ENCODE results near the gene CLN6.

CLN6 gene

DNA sequence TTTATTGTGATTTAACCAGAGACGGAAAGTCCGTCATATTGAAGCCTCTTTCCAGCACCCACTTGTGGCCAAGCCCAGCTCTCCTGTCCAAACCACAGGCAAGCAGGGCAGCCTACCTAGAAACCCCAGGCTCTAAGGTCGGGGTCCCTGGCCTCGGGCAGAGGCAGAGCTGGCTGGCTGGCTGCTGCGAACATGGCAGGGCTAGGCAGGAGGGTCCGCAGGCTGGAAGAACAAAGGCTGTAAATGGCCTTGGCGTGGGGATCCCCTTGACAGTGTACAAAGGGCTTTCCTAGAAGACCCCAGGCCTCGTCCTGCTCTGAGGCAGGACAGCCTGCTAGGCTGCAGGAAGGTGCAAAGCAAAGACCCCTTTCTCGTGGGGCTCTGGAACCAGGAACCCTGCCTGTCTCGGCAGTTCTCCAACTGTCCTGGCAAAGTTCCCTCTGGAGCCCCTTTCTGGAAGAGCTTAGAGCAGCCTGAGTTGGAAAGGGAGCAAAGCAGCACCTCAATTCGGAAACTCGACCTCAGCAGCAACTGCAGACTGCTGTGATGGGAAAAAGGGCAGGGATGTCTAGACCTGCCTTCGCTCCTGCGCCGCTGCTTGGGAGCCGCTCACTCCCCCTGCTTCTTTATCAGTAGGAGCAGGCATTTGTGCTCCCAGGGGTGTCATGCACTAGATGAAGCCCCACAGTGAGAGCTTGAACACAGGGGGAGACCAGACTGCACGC is 32.9 kb downstream of the CLN6 start:
- Histone ChIP-seq H3K36me3 (ENCODE audit: control insufficient read depth, insufficient read depth, low read length, severe bottlenecking) (peaks cover 21% of the 10 kb centered on the region), H3K9me3 (ENCODE audit: control insufficient read depth, low read length) (no peaks in the 10 kb centered on the region), H3K4me3 (ENCODE audit: low read length) (no peak overlapping the region), H3K27me3 (replicated peaks; ENCODE audit: control insufficient read depth, insufficient read depth, low read length) (no peaks in the 10 kb centered on the region), H3K4me1 (ENCODE audit: control insufficient read depth, insufficient read depth, low read length) (peaks cover 7% of the 10 kb centered on the region), H3K9ac (ENCODE audit: low read length) (no peak overlapping the region)
- no peak for DNase-seq (ENCODE audit: low read depth)

DNA sequence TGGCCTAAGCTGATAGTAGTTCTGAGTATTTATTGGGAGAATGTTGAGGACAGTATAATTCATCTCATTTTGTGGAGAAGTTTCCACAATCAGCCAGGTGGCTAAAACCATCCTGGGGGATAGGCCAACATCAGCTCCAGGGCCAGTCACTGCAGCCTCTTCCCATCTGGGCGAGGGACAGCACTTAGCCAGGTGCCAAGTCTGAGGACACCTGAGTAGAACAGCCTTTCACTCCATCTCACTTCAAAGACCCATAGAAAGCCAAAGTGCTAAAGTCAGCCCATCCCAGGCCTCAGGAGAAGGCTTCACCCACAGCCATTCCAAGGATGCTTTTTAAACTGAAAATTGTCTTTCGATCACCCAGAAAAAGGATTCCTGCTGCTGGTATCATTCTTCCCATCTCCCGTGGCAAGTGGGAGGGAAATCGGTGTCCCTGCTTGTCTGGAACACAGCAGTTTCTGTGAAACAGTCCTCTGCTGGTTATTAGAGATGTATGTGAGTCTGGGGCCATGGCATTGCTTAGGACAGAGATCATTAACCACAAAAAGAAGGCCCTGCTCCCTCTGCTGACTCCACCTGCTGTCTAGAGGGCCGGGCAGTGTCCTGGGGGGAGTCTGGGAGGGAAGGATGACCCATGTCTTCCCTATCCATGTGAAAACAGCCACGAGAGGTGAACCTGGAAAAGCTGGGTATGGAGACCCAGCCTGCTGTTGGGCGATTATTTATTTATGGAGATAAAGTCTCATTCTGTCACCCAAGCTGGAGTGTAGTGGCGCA is 34.0 kb downstream of the CLN6 start:
- H3K27me3 ChIP-seq (replicated peaks; ENCODE audit: control insufficient read depth, insufficient read depth, low read length): no peaks in the 10 kb centered on the region
- no peak overlapping the region for H3K4me3 ChIP-seq (ENCODE audit: low read length)
- no peaks in the 10 kb centered on the region for H3K9me3 ChIP-seq (ENCODE audit: control insufficient read depth, low read length)
- DNase-seq (ENCODE audit: low read depth): no peak
- peaks cover 7% of the 10 kb centered on the region for H3K4me1 ChIP-seq (ENCODE audit: control insufficient read depth, insufficient read depth, low read length)
- H3K36me3 ChIP-seq (ENCODE audit: control insufficient read depth, insufficient read depth, low read length, severe bottlenecking): peaks cover 26% of the 10 kb centered on the region
- no peak overlapping the region for H3K9ac ChIP-seq (ENCODE audit: low read length)

DNA sequence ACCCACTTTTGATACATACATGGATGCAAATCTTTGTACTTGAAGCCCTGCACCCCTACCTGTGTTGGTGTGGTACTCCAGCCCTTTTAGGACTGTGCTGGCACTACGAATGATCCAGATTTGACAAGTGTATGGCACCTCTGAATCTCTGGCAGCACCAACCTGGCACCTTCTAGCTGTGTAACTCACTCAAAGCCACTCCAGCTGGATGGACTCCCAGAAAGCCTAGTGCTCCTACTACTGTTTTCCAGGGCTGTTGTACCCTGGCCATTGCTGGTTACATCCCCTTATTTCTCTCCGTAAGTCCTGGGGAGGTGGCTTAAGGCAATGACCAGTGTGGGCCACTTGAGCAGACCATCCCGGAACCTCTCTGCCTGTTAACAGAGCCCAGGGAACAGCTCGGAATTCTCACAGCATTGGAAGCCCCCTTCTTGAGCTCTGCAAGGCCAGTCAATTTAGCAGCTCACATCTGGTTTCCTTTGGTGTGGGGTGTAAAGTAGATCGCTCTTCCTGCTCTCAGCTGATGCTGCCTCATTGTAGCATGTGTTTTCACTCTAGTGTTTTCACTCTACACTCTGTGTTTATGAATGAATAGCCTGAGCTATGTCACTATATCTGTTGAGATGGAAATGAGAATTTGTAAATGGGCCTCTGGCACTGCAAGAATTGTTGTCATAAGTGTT is 36.6 kb downstream of the CLN6 start:
- Histone ChIP-seq H3K27me3 (replicated peaks; ENCODE audit: control insufficient read depth, insufficient read depth, low read length) (no peaks in the 10 kb centered on the region), H3K4me3 (ENCODE audit: low read length) (no peak overlapping the region), H3K9ac (ENCODE audit: low read length) (no peak overlapping the region), H3K36me3 (ENCODE audit: control insufficient read depth, insufficient read depth, low read length, severe bottlenecking) (peaks cover 42% of the 10 kb centered on the region), H3K9me3 (ENCODE audit: control insufficient read depth, low read length) (no peaks in the 10 kb centered on the region), H3K4me1 (ENCODE audit: control insufficient read depth, insufficient read depth, low read length) (peaks cover 10% of the 10 kb centered on the region)
- no peak for DNase-seq (ENCODE audit: low read depth)

DNA sequence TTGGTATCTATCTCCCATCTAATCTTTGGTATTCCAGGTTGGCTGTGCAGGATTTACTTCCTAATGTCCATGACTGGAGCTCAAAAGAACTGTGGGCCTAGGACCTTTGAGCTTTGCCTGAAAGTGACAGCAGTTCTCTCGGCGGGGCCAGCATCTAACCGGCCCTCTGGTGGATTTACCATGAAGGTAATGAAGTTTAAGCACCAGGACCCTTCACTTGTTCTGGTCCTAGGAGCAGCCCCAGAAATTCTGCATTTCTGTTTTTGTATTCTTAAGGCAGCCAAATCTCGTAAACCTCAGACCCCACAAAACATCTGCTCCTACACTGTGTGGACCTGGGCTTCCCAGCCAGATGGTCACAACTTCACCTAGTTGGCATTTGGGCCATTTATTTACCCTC is 37.4 kb downstream of the CLN6 start:
- Histone ChIP-seq H3K9me3 (ENCODE audit: control insufficient read depth, low read length) (no peaks in the 10 kb centered on the region), H3K4me1 (ENCODE audit: control insufficient read depth, insufficient read depth, low read length) (peaks cover 19% of the 10 kb centered on the region), H3K36me3 (ENCODE audit: control insufficient read depth, insufficient read depth, low read length, severe bottlenecking) (peaks cover 42% of the 10 kb centered on the region), H3K9ac (ENCODE audit: low read length) (no peak overlapping the region), H3K27me3 (replicated peaks; ENCODE audit: control insufficient read depth, insufficient read depth, low read length) (no peaks in the 10 kb centered on the region), H3K4me3 (ENCODE audit: low read length) (no peak overlapping the region)
- DNase-seq (ENCODE audit: low read depth): no peak

DNA sequence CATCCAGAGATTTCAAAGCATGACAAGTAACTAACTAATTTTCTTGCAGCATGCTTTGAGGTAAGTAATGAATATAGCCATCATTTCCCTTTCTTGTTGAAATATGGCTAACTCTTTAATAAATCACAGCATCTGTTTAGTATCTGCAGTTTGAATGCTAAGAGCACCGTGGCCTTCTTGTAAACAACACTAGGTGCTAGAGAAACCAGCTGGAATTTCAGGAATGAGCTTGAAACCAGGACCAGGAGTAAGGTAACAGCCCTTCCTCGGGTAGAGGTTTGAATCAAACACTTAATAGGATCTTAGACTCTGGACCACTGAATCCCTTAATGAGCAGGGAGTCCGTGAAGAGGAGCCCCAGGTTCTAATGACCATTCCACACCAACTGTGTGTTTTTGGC is 38.0 kb downstream of the CLN6 start:
- Histone ChIP-seq H3K9me3 (ENCODE audit: control insufficient read depth, low read length) (no peaks in the 10 kb centered on the region), H3K36me3 (ENCODE audit: control insufficient read depth, insufficient read depth, low read length, severe bottlenecking) (peaks cover 44% of the 10 kb centered on the region), H3K4me1 (ENCODE audit: control insufficient read depth, insufficient read depth, low read length) (peaks cover 24% of the 10 kb centered on the region), H3K27me3 (replicated peaks; ENCODE audit: control insufficient read depth, insufficient read depth, low read length) (no peaks in the 10 kb centered on the region), H3K9ac (ENCODE audit: low read length) (no peak overlapping the region), H3K4me3 (ENCODE audit: low read length) (no peak overlapping the region)
- DNase-seq (ENCODE audit: low read depth): no peak

DNA sequence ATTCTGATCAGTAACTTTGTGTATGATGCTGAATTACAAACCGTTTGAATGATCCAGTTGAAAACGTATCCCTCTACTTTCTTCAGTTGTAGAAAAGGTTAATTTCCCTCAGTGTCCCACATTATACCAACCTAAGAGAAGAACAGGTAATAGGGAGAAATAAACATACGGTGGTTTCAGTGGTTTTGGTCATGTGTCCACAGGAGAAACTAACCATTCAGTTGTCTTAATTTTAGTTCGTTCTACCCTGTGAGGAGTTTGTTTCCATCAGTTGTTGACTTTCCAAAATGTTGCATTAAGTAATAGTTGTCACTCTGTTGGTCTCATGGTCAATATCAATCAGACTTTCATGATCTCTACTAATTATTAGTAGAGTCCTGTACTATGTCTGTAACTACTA is 39.5 kb downstream of the CLN6 start:
- H3K4me1 ChIP-seq (ENCODE audit: control insufficient read depth, insufficient read depth, low read length): peaks cover 31% of the 10 kb centered on the region
- no peak overlapping the region for H3K4me3 ChIP-seq (ENCODE audit: low read length)
- DNase-seq (ENCODE audit: low read depth): no peak
- H3K9ac ChIP-seq (ENCODE audit: low read length): no peak overlapping the region
- H3K36me3 ChIP-seq (ENCODE audit: control insufficient read depth, insufficient read depth, low read length, severe bottlenecking): peaks cover 47% of the 10 kb centered on the region
- no peaks in the 10 kb centered on the region for H3K27me3 ChIP-seq (replicated peaks; ENCODE audit: control insufficient read depth, insufficient read depth, low read length)
- H3K9me3 ChIP-seq (ENCODE audit: control insufficient read depth, low read length): no peaks in the 10 kb centered on the region

DNA sequence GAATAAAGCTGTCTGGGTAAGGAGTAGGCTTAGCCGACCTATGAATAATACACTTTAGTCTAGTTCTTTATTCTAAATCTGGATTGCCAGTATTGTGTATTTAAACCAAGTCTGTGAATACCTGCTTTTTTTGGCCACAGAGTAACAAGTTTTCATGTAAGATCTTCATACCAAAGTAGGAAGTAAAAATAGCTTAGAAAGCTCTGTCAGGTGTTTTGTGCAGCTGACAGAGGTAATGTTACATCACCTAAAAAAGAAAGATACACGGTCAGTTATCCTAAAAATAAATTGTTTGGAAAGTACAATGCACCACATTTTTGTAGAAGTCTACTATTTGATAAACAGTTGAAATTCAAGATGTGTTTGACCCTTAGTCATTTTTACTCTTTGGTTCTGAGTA is 40.9 kb downstream of the CLN6 start:
- no peak for DNase-seq (ENCODE audit: low read depth)
- no peaks in the 10 kb centered on the region for H3K27me3 ChIP-seq (replicated peaks; ENCODE audit: control insufficient read depth, insufficient read depth, low read length)
- H3K9me3 ChIP-seq (ENCODE audit: control insufficient read depth, low read length): no peaks in the 10 kb centered on the region
- H3K4me3 ChIP-seq (ENCODE audit: low read length): no peak overlapping the region
- peaks cover 44% of the 10 kb centered on the region for H3K4me1 ChIP-seq (ENCODE audit: control insufficient read depth, insufficient read depth, low read length)
- H3K36me3 ChIP-seq (ENCODE audit: control insufficient read depth, insufficient read depth, low read length, severe bottlenecking): peaks cover 56% of the 10 kb centered on the region
- H3K9ac ChIP-seq (ENCODE audit: low read length): peak overlapping the region; percentile 75

DNA sequence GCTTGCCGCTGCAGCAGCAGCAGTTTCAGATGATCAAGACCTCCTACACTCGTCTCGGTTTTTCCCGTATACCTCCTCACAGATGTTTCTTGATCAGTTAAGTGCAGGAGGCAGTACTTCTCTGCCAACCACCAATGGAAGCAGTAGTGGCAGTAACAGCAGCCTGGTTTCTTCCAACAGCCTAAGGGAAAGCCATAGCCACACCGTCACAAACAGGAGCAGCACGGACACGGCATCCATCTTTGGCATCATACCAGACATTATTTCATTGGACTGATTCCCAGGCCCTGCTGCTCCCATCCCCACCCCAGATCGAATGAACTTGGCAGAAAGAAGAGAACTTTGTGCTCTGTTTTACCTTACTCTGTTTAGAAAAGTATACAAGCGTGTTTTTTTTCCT is 42.0 kb downstream of the CLN6 start:
- Histone ChIP-seq H3K9ac (ENCODE audit: low read length) (peak overlapping the region; percentile 75), H3K9me3 (ENCODE audit: control insufficient read depth, low read length) (no peaks in the 10 kb centered on the region), H3K36me3 (ENCODE audit: control insufficient read depth, insufficient read depth, low read length, severe bottlenecking) (peaks cover 50% of the 10 kb centered on the region), H3K4me1 (ENCODE audit: control insufficient read depth, insufficient read depth, low read length) (peaks cover 47% of the 10 kb centered on the region), H3K4me3 (ENCODE audit: low read length) (peak overlapping the region; percentile 70), H3K27me3 (replicated peaks; ENCODE audit: control insufficient read depth, insufficient read depth, low read length) (no peaks in the 10 kb centered on the region)
- peak; percentile 91 for DNase-seq (ENCODE audit: low read depth)

DNA sequence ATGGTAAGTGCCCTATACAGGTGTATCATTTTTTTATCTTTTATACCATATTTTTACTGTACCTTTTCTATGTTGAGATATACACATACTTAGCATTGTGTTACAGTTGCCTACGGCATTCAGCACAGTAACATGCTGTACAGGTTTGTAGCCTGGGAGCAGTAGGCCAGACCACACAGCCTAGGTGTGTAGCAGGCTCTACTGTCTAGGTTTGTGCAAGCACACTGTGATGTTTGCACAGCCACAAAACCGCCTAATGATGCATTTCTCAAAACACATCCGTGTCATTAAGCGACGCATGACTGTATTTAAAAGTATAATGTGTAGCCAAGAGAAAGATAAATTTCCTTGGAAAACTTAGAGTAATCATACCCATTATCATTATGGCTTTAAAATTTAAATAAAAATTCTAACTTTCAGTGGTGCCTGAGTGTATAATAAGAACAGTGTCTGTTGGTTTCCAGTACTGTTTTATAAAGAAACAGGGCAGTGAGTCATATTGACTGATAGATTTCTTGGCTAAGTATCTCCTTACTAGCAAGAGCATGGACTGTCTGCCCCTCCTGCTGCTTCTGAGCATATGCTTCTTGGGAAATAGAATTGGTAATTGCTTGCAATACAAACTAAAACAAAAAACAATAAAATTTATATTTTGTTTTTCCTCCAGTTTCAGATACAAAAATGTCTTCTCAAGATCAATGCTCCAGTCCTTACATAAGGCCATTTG is 42.7 kb downstream of the CLN6 start:
- no peaks in the 10 kb centered on the region for H3K9me3 ChIP-seq (ENCODE audit: control insufficient read depth, low read length)
- H3K36me3 ChIP-seq (ENCODE audit: control insufficient read depth, insufficient read depth, low read length, severe bottlenecking): peaks cover 48% of the 10 kb centered on the region
- peak overlapping the region; percentile 75 for H3K9ac ChIP-seq (ENCODE audit: low read length)
- H3K4me1 ChIP-seq (ENCODE audit: control insufficient read depth, insufficient read depth, low read length): peaks cover 47% of the 10 kb centered on the region
- peak overlapping the region; percentile 70 for H3K4me3 ChIP-seq (ENCODE audit: low read length)
- peak; percentile 77 for DNase-seq (ENCODE audit: low read depth)
- no peaks in the 10 kb centered on the region for H3K27me3 ChIP-seq (replicated peaks; ENCODE audit: control insufficient read depth, insufficient read depth, low read length)

DNA sequence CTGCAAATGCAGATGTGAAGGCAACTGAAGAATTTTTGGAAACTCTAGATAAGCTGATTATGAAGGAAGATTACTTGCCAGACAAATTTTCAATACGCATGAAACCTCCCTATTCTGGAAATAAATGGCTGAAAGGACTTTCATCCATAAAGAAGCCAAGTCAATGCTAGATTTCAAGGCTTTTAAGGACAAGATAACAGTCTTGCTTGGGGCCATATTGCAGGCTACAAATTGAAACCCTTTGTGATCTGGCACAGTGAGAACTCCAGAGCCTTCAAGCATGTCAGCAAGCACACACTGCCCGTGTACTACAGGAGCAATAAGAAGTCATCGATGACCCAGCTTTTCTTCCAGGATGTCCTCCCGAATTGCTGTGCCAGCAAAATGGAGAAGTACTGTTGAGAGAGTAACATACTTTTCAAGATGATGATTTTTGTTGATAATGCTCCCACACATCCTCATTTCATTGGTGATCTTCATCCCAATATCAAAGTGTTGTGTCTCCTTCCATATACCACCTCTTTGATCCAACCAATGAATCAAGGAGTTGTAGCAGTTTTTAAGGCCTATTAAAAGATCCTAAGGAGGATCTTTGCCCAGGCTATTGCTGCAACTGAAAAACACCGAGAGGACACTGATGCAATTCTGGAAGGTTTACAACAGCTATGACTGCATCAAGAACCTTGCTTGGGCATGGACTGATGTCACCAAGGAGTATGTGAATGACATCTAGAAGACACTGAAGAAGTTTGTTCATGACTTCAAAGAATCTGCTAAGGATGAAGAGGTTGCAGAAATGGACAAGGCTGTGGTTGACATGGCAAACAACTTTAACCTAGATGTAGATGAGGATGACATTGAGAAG is 44.7 kb downstream of the CLN6 start:
- peaks cover 45% of the 10 kb centered on the region for H3K36me3 ChIP-seq (ENCODE audit: control insufficient read depth, insufficient read depth, low read length, severe bottlenecking)

More for the DNA sequence above, 44.7 kb downstream of the CLN6 start:
- Histone ChIP-seq H3K4me1 (ENCODE audit: control insufficient read depth, insufficient read depth, low read length) (peaks cover 47% of the 10 kb centered on the region), H3K27me3 (replicated peaks; ENCODE audit: control insufficient read depth, insufficient read depth, low read length) (no peaks in the 10 kb centered on the region), H3K9me3 (ENCODE audit: control insufficient read depth, low read length) (no peaks in the 10 kb centered on the region), H3K9ac (ENCODE audit: low read length) (no peak overlapping the region), H3K4me3 (ENCODE audit: low read length) (no peak overlapping the region)
- no peak for DNase-seq (ENCODE audit: low read depth)

All from adipocyte (in vitro differentiated cells).